GM21423 (cell line): ENCODE measurements around the gene RFESD.
"Not testable (repeated sequence)": the region's sequence is repeated elsewhere in the genome, so short reads cannot be mapped to it uniquely, and the experiment has no call there.

Experiments
- ATAC-seq: cut with Tn5 transposase; IDR thresholded peaks from one replicate; pipeline ENCODE4 v1.9.1; 2021; ENCODE audit warnings: mild to moderate bottlenecking, moderate library complexity; ENCODE audit not compliant: unreplicated experiment

RFESD gene

DNA sequence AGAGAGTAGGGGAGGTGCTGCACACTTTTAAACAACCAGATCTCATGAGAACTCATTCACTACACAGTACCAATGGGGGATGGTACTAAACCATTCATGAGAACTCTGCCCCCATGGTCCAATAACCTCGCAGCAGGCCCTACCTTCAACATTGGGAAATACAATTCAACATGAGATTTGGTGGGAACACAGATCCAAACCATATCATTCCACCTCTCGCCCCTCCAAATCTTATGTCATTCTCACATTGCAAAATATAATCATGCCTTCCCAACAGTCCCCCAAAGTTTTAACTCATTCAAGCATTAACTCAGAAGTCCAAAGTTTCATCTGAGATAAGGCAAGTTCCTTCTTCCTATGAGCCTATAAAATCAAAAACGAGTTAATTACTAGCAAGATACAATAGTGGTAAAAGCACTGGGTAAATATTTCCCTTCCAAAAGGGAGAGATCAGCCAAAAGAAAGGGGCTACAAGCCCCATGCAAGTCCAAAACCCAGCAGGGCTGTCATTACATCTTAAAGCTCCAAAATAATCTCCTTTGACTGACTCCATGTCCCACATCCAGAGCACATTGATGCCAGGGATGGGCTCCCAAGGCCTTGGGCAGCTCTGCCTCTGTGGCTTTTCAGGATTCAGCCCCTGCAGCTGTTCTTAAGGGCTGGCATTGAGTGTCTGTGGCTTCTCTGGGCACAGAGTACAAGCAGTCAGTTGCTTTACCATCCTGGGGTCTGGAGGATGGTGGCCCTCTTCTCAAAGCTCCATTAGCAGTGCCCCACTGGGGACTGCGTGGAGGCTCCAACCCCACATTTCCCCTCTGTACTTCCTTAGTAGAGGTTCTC, 18.4 kb upstream of the RFESD start:
- no peak for ATAC-seq

DNA sequence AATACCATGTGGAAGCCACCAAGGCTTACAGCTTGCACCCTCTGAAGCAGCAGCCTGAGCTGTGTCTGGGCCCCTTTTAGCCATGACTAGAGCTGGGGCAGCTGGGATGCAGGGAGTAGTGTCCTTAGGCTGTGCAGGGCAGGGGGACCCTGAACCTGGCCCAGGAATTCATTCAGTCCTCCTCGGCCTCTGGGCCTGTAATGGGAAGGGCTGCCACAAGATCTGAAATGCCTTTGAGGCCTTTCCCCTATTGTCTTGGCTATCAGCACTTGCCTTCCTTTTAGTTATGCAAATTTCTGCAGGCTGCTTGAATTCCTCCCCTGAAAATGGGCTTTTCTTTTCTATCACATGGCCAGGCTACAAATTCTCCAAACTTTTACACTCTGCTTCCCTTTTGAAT, 17.6 kb upstream of the RFESD start:
- no peak for ATAC-seq

DNA sequence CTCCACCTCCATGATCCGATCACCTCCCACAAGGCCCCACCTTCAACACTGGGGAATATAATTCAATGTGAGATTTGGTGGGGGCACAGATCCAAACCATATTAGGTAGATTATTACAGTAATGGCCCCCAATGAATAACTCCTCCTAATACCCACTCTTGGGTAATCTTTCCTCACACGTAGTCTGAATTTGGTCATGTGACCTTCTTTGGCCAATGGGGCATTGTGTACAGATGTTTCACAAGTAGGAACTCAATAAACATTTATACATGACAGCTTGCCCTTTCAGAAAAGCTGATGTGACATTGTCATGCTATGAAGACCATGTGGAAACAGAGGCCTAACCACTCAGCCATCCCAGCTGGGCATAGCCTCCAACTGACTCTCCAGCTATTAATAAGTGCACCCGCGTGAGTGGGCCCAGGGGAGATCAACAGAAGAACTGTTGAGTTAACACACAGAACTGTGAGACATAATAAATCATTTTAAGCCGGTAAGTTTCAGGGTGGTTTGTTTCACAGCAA, 16.1 kb upstream of the RFESD start:
- no peak for ATAC-seq

DNA sequence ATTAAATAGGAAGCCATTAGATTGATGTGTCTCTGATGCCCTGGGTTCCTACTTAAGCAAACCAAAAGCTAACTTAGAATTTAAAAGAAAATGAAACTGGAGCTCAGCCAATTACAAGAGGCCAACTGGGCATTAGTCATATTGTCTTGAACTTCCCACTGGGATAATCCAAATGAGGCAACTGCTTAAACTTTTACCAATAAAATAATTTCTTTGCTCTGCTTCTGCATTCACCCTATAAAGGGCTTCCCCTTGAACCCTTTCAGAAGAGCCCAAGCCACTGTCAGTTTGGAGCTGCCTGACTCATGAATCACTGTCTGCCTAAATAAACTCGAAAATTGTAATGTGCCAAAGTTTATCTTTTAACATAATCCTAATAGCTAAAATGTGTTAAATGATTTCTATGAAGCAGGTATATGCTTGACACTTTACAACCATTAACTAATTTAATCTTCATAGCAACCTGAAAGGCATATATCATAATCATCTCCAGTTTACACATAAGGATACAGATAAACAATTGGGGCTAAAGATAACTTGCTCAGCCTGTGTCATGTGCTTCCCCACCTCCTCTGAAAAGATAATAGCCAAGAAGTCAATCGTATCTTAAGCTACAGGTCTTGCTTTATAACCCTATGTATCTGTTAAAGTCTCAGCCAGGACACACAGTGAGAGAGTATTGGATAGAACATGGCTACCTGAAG, 15.2 kb upstream of the RFESD start:
- ATAC-seq = peak; percentile 4

DNA sequence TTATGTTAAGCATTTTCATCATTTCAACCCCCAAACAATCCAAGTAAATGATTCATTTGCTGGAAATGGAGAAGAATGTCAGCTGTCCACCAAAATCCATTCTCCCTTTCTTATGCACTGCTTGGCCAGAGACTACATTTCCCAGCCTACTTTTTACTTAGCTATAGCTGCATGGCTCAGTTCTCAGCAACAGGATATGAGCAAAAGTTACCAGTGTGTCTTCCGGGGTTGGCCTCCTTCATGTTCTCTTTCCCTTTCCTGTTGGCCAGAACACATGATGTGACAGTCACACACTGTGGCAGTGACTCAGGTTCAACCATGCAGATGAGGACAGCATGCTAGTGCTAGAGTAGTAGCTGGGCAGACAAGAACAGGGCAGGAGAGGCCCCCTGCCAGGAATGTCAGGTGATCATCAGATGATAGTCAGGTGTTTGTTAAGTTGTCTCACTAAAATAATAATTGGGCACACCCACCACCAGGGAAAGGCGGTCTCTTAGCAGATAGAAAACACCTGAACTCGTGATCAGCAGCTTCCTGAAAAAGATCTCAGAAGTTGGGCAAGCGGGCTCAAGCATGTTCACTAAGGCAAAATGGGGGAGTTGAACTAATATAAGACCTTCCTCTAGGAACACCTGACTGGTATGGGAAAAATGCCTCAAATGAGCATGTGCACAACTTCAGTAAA, 14.4 kb upstream of the RFESD start:
- ATAC-seq = peak; percentile 94

DNA sequence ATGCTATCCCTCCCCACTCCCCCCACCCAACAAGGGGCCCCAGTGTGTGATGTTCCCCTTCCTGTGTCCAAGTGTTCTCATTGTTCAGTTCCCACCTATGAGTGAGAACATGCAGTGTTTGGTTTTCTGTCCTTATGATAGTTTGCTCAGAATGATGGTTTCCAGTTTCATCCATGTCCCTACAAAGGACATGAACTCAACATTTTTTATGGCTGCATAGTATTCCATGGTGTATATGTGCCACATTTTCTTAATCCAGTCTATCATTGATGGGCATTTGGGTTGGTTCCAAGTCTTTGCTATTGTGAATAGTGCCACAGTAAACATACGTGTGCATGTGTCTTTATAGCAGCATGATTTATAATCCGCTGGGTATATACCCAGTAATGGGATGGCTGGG, 13.6 kb upstream of the RFESD start:
- not testable (repeated sequence) for ATAC-seq

DNA sequence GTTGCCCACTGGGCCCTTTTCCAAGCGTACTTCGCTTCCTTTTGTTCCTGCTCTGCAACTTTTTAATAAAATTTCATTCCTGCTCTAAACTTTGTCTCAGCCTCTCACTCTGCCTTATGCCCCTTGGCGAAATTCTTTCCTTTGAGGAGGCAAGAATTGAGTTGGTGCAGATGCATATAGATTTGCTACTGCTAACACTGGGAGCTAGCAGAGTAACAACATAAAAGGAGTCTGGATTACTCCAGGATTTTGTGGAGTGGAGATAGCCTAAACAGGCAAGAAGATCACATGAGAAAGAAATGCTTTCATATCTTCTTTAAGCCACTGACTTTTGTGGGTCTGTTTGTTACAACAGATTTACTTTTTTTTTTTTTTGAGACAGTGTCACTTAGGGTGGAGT, 12.9 kb upstream of the RFESD start:
- ATAC-seq = no peak

DNA sequence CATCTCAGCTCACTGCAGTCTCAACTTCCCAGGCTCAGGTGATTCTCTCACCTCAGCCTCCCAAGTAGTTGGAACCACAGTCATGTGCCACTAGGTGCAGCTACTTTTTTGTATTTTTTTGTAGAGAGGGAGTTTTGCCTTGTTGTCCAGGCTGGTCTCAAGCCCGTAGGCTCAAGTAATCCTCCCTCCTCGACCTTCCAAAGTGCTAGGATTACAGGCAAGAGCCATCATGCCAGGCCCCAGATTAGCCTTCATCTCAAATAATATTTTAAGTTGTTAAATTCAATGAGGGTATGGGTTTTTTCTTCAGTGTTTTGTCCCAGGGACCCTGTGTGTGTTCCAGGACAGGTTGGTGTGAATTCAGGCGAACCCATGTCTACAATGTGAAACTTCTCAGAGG, 12.5 kb upstream of the RFESD start:
- ATAC-seq = no peak

DNA sequence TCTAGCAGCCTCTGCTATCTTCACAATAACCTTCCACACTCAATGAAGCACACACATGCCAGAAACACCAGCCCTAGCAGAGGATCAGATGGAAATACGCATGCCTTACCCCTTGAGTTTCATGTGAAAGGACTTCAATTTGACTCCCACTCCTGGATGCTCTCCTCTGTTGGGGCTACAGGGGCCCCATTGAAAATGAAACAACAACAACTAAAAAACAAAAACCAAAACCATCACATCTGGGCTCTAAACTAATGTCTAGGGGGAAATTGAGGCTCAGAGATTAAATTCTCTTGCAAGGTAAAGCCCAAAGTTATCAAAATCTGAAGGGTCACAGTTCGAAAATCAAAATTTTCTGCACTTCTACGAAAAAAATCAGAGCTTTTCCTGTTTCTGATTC, 7.9 kb upstream of the RFESD start:
- ATAC-seq = no peak

DNA sequence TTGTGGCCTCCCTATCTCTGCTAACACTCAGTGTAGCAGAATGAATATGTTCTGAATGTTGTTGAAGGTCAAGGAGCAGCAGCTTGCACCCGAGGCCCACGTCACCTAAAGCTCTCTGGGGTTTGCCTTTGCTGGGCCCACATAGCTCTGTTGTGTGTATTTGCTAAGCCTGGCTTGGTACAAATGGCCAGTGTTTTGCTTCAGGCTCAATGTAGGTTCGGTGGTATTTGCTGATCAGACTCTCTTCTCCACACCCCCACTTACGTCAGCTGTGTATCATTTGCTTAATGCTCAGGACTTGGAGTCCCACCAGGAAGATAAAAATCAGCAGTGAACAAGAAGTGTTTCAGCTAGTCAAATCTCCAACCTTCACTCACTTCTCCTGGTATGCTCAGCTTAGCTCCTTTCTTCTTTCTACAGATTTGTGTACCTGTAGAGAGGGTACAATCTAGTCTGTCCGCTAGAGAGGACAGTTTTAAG, 4.8 kb upstream of the RFESD start:
- ATAC-seq = no peak

DNA sequence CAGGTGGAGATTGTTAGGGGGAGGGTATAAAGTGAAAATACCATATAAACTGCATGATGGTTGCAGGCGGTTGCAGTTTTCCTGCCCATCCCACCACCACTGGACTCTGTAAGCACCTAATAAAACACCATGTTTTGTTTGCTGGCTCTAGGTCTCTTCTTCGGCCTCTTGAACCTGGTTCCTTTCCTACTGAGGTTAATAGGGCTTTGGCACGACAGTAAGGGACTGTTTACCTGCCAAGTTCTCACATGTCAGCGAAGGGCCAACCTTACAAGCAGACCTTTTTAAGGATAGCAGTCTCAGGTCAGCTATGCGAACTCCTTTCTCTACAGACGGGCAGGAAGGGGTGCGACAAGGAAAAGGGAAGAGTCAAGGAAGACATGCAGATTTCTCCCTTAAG, 3.4 kb upstream of the RFESD start:
- ATAC-seq = no peak

DNA sequence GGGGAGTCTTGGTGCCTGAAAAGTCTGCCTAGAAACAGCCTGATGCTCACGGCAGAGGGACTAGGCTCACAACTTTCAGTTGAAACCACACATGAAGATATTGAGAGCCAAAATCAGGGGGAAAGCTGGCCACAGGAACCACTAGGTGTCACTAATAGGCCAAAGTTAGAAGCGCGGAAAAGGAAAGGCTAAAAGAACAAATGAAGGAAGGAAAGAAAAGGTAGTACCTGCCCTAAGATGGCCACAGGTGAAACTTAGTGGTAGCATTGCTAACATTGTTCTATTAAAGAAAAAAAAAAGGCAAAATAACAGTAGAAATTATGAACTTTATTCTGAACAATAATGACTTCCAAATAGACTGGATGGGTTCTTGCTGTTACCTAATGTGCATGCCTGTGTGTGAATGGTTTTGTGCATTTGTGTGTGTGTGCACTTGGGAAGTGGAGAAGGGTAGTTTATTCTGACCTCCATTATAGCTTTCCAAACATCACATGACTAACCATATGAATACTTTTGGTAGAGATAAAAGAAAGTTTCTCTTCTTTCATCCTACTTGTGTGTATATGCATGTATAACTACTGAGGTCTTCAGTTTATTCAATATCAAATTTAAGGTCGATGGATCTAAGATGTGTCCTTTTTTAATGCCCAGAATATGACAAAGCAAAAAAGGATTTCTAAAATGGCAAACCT, 2.1 kb upstream of the RFESD start:
- peak; percentile 27 for ATAC-seq

DNA sequence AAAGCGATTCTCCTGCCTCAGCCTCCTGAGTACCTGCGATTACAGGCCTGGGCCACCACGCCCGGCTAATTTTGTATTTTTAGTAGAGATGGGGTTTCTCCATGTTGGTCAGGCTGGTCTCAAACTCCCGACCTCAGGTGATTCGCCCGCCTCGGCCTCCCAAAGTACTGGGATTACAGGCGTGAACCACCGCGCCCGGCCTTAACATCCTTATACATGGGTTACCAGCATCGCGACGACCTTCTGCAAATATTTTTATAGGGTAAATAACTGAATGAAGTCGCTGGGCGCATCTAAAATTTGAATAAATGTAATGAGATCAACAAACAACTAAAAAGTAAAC, 380 bp upstream of the RFESD start:
- ATAC-seq = not testable (repeated sequence)

DNA sequence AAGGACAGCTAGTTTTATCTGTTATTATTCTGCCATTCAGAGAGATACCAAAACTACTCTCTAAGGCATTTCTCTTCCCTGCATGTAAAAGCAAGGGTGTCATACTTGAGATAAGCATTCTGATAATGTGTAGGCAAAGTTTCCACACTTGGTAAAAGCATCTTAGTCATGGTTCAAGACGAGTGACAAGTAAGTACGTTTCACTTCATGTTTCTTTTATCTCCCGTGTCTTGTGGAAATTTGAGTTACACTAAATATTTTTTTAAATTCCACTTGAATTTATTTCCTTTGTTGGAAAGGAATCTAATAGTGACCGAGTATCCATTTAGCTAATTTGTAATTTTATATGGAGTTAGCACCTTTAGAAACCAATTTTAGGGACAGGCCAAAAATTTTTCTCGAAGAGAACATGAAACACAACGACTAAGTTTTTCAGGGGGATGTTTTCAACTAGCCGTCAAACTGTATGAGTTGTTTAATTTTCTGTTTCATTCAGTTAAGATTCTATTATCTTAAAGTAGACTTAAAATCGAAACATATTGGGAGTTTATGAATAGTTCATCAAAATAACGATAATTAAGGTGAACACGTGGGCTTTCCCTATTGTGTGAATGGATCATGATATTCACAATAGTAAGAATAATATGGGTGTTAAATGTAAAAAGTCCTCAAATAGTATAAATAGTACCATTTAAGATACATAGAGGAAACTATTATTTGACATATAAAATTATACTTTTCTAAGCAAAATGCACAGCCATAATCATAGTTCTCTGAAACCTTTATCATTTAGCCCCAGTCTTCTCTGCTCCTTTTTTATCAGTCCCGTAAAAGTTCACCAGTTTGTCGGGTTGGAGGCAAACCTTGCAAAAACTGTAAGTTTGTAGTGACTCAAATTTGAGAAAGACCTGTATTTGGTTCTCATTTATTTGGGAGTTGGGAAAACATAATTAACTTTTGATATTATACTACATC, 1.6 kb downstream of the RFESD start:
- ATAC-seq = no peak

DNA sequence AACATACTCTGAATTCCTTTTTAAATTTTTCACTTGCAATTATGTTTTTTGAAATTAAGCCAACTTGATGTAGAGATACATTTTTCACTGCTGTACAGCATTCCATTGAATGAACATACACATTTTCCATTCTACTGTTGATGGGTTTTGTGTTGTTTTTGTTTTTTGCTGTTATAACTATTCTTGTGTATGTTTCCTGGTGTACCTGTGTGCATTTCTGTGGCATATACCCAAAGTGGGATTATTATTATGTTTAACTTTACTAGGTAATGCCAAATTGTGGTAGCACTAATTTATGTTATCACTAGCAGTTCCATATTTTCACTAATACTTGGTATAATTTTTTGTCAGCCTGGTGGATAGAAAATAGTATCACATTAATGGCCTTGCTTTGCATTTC, 2.7 kb downstream of the RFESD start:
- ATAC-seq = no peak

DNA sequence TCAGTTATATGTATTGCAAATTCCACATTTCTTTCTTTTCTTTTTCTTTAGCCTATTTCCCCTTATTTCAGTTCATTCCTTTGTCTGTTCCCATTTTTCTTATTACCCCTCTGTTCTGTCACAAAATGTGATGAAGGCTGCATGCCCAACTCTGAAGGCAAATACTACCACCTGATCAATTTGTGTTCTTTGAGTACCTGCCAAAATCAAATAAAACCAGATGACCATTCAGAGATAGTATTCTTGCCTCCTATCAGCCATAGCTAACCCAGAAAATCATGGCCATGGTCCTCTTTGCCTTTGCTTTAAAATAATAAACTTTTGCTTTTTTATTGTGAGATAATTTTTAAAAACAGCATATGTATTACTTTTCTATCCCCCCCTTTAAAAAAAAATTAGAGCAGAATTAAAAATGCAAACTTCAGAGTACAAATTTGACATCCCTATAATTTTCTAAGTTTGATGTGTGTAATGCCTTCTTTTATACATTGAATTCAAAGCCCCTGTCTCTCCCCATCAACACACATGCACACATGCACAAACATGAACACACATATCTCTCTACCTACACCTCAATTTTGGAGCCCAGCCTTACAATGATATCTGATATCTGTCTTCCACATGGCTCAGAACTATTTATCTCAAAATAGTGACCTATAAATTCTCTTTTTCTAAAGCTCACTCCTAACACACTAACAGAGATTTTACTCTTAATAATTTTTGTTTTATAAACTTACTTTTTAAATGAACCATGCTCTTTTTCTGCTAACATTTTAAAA, 3.5 kb downstream of the RFESD start:
- ATAC-seq = no peak

DNA sequence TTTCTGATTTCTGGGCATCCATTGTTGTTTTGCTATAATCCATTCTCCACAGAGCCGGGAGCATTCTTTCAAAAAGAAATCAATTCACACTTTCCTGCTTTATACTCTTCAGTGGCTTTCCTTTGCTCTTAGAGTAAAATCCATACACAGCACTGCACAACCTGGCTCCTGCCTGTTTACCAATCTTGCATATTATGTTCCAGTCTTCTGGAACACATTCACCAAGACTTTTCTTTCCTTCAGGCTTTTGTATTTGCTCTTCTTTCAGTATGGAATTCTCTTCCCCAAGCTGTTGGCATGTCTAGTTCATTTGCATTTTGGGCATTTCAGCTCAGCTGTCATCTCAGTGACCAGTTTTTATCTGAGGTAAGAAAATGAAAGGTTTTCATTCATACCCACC, 6.3 kb downstream of the RFESD start:
- no peak for ATAC-seq

DNA sequence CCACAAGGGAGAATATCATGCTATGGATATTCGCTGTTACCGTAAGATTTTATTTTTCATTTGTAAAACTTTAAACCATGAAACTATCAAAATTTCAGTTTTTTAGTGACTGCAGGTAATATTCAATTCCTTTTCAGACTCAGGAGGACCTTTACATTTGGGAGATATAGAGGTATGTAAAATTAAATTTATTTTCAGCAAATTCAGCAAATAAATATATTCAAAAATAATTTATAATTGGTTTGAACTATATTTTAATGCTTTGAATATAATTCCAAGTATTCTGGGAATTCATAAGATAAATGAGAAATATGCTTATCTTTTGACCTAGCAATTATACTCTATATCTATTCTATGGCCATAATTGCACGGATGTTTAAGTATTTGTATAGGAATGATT, 7.6 kb downstream of the RFESD start:
- no peak for ATAC-seq

DNA sequence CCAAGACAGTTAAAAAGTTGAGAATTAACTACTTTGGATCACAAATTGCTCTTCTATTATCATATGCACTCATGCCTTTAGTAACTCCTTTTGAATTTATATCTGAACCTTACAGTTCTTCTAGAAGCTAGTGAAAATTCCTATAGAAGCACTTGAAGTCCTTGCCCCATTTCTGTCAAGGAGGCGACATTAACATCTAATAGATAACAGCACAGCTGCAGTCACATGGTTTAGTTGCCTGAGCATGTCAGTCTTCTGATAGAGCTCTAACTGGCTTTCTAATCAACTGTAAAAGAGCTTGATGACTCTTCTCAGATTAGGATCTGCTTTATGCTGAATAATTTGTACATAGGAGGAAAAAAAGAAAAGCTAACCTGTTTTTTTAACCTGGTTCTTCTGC, 9.0 kb downstream of the RFESD start:
- ATAC-seq = no peak
